Hepatocyte (in vitro differentiated cells): ENCODE data around the gene MORN5.

Experiments used
- CTCF ChIP-seq: fragments of 200-600 bp; sonication (generic); IDR thresholded peaks from 2 replicates; pipeline ENCODE4 v1.5.1; 2016; ENCODE audit warnings: antibody characterized with exemption, mild to moderate bottlenecking; ENCODE audit not compliant: poor library complexity
- EZH2 ChIP-seq: fragments of 200-600 bp; sonication (generic); IDR thresholded peaks from 2 replicates; pipeline ENCODE4 v1.6.1; 2016; ENCODE audit warnings: antibody characterized with exemption, mild to moderate bottlenecking, borderline replicate concordance

GRCh38 chr9:122186777-122187470 is 27.2 kb downstream of the MORN5 start:
- TF ChIP-seq CTCF (no peak), EZH2 (no peak)
